ENCODE measurements around the gene NFRKB. TPM values are rescaled to one million over a fixed set of nuclear protein-coding genes. Genes with fewer than 3 reads are reported as not detected.

NFRKB gene
- 10.8 and 17.7 TPM in 2 replicates for total RNA-seq (2014; rRNA removed; shearing (Covaris generic); ENCODE audit: low replicate concordance)

DNA sequence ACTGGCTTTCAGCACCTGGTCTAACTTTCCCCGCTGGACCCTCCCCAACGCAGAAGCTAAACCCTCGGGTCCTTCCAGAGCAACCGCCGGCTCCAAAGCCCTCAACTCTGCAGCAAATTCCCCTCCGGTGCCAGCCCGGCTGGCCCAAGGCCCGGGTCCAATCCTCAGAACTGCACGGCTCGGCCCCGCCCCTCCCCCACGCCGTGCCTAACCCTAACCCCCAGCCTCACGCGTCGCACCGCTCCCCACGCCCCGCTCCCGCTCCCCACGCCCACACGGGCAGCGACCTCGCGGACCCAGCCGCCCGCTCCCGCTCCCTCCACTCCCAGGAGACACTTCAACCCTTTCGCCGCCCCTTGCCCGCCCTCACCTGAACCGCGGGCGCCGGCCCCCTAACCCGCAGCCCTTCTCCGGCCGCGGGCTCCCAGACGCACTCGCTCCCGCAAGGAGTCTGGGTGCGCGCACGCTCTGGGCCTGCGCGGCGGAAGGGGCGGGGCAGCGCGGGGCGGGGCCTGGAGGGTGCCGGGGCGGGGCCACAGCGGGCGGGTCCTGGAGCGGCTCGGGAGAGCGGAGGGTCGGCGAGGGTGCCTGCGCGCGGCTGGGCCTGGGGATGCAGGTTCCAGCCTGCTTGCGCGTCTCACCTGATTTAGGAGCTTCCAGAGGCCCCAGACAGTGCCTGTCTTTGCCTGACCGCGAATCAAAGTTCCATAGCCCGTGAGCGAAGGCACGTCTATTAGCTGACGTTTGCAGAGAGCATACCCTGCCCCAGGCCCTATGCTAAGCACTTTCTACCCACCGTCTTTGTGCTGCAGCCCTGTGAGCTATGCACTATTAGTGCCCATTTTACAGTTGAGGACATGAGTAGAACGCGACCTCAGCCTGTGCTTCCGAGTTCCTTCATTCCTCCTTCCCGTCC is at the start of gene NFRKB:
Gene NFRKB, minus strand, starts transcription at position 453 of the 916 bp plus-strand sequence. CDS start 2,729 bp downstream, outside the sequence.
- Histone ChIP-seq H3K9me3 (no peaks in the 10 kb centered on the region), H3K4me3 (peak within 1 kb of the TSS; percentile 93), H3K27me3 (no peaks in the 10 kb centered on the region), H3K36me3 (peaks cover 26% of the 10 kb centered on the region)
- DNase-seq: peak; percentile 77

DNA sequence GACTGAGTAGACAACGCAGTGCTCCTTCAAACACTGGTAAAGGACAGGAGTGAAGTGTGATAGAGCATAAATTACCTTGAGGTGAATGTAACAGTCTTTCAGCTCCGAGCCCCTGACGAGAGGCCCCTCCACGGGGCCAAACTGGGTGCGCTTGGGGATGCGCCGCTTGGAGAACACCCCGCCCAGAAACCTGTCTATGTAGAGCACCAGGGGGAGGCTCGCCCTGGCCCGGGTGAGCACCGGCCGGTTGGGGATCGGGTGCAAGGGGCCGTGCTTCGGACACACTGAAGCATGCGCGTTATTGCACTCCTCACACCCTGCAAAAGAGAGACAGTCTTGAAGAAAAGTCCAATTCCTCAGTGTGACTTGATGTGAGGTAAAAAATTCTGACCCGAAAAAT is 49.3 kb upstream of the NFRKB start:
- no peak overlapping the region for H3K4me3 ChIP-seq
- peaks cover 9% of the 10 kb centered on the region for H3K36me3 ChIP-seq
- H3K9me3 ChIP-seq: no peaks in the 10 kb centered on the region
- DNase-seq: no peak
- H3K27me3 ChIP-seq: no peaks in the 10 kb centered on the region

DNA sequence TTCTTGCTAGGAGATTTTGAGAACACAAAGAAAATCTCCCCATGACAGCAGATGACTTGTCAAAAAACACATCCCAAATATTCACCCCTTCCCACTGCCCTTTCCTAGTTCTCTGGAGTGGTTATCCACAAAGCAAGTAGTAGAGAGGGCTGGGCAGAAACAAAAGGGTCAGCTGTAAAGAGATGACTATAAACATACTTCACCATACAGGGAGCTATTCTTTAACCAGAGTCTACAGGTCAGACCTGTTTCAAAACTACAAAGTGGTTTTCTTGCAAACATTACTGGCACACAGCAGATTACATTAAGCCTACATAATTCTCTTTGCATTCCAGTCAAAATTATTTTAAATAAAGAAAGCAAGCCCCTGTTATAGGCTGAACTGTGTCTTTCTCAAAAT is 47.7 kb upstream of the NFRKB start:
- peaks cover 9% of the 10 kb centered on the region for H3K36me3 ChIP-seq
- no peaks in the 10 kb centered on the region for H3K9me3 ChIP-seq
- no peak for DNase-seq
- H3K4me3 ChIP-seq: no peak overlapping the region
- no peaks in the 10 kb centered on the region for H3K27me3 ChIP-seq

DNA sequence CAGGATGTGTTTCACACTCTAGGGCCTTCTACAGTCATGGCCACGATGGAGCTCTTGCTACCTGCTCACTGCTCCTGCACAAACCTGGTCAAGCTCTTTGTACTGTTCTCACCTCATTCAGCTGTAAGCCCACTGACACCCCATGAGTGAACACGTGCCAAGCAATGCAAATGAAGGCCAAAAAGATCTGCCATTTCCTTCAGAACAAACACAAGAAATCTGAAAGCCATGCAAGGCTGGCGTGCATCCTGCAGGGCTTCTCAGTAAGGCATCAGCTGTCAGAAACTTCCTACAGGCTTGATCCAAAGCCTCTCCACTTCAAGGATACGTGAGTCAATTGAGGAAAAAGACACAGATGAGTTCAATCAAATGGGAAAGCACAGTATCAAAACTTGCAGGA is 44.1 kb upstream of the NFRKB start:
- Histone ChIP-seq H3K27me3 (no peaks in the 10 kb centered on the region), H3K4me3 (no peak overlapping the region), H3K9me3 (no peaks in the 10 kb centered on the region), H3K36me3 (peaks cover 9% of the 10 kb centered on the region)
- DNase-seq: no peak

DNA sequence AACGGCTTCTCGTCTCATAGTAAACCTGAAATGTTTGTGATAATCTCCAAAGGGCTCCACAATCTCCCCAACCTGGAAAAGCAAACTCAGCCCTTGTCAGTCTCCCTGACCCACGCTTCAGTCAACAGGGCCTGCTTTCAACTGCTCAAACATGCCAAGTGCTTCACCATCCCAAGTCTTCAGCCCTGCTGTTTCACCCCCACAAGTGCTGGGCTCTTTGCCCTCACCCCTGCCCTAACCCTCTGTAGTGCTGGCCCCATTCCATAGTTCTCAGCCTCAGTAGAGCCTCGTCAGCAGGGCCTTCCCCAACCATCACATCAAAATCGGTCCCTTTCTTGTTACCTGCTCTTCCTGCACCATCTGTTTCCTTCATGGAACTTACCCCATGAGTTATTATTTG is 43.4 kb upstream of the NFRKB start:
- peaks cover 9% of the 10 kb centered on the region for H3K36me3 ChIP-seq
- DNase-seq: no peak

DNA sequence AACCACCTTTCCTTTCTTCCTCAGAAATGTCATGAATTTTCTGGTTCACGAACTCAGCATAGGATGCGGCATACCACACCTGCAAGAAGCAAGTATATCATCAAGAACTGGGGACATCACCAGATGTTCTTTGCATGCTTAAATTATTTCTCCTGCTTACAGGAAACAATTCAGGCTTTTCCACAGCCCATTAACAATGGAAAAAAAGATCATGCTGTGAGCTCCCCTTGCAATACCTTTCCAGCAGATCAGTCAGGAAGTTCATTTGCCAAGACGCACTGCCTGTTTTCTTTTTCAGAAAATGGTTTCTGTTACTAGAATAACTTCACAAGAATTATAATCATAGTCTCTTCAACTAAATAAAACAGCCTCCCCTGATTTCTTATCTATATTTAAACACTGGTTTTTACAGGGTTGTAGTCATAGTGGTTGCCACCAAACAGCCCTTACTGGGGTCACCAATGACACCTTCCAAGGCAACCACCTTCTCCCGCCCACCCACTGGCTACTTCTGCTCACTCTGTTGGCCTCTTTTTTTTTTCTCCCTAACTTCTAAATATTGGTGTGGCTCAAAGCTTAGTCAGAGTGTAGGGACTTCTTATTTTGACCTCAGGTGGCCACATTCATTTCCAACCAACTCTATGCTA is 42.3 kb upstream of the NFRKB start:
- Histone ChIP-seq H3K9me3 (no peaks in the 10 kb centered on the region), H3K36me3 (peaks cover 9% of the 10 kb centered on the region)

More for the DNA sequence above, 43.4 kb upstream of the NFRKB start:
- Histone ChIP-seq H3K9me3 (no peaks in the 10 kb centered on the region), H3K4me3 (no peak overlapping the region), H3K27me3 (no peaks in the 10 kb centered on the region)

DNA sequence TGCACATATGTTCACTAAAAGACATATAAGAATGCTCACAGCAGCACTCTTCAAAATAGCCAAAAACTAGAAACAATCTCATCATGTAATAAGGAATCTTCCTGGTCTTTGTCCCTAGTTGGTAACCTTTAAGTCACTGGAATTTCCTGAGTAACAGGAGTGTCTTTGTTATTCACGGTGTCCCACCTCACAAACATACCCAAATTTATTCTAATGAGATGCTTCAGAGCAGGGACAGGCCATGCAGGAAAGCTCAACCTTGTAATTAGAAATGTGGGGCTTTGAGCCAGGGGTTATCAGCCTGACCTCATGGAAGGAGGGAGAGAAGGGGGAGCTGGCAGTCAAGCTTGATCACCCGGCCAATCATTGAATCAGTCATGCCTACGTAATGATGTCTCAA is 40.3 kb upstream of the NFRKB start:
- DNase-seq: no peak

More for the DNA sequence above, 42.3 kb upstream of the NFRKB start:
- no peak for DNase-seq
- Histone ChIP-seq H3K4me3 (no peak overlapping the region), H3K27me3 (no peaks in the 10 kb centered on the region)

DNA sequence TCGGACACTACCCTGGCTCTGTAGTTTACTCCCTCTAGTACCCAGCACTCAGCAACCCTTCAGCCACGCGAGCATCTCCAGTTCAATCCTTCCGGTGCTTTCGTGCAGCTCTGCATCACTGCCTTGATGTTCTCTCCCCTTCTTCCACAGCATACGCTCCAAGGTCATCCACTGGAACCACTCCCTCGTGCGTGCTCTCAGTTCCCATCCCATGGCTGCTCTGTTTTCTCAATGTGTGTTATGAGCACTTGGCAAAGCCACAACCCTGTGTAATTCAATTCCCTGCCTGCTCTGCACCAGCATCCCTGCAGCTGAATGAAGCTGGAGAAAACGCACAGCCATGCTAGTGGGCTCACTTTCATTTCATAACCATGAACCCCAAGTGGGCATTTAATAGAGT is 38.5 kb upstream of the NFRKB start:
- H3K4me3 ChIP-seq: no peak overlapping the region
- H3K36me3 ChIP-seq: no peaks in the 10 kb centered on the region
- DNase-seq: no peak
- H3K27me3 ChIP-seq: no peaks in the 10 kb centered on the region
- no peaks in the 10 kb centered on the region for H3K9me3 ChIP-seq

More for the DNA sequence above, 40.3 kb upstream of the NFRKB start:
- Histone ChIP-seq H3K4me3 (no peak overlapping the region), H3K9me3 (no peaks in the 10 kb centered on the region), H3K36me3 (no peaks in the 10 kb centered on the region), H3K27me3 (no peaks in the 10 kb centered on the region)

DNA sequence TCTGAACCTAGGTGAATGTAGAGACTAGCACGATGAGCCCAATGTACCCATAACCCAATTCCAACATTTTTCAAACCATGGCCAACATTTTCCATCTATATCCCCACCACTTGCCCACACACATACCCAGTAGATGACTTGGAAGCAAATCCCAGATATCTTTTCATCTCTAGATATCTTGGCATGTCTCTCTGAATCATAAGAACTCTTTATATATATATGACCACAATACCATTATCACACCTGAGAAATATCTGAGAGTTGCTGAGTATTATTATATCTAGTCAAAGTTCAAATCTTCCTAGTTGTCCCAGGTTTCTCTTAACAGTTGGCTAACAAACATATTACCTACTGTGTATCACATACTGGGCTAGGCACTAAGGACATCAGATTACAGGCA is 37.9 kb upstream of the NFRKB start:
- no peak for DNase-seq
- no peaks in the 10 kb centered on the region for H3K9me3 ChIP-seq
- H3K4me3 ChIP-seq: no peak overlapping the region
- no peaks in the 10 kb centered on the region for H3K36me3 ChIP-seq
- no peaks in the 10 kb centered on the region for H3K27me3 ChIP-seq

DNA sequence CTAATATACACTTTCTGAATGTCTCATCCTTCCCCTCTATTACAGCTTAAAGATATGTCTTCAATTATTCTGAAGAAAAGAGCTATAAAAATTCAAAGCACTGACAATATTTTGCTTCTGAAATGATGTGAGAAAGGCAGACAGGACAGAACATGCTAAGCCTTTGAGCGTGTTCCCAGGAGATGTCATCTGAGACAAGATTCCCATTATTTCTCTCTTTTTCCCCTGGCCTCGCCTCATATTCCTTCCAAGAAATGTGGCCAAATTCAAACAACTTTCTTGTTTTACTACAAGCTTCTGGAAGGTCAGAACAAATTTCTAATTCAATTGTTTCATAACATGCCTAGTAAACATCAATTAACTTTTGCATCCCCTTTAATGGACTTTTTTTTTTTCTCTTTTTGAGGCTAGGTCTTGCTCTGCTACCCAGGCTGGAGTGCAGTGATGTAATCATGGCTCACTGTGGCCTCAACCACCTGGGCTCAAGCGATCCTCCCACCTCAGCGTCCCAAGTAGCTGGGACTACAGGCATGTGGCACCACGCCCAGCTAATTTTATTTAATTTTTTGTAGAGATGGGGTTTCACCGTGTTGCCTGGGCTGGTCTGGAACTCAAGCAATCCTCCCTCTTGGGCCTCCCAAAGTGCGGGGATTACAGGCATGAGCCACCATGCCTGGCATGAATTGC is 37.1 kb upstream of the NFRKB start:
- Histone ChIP-seq H3K36me3 (no peaks in the 10 kb centered on the region), H3K9me3 (no peaks in the 10 kb centered on the region)
- DNase-seq: no peak

DNA sequence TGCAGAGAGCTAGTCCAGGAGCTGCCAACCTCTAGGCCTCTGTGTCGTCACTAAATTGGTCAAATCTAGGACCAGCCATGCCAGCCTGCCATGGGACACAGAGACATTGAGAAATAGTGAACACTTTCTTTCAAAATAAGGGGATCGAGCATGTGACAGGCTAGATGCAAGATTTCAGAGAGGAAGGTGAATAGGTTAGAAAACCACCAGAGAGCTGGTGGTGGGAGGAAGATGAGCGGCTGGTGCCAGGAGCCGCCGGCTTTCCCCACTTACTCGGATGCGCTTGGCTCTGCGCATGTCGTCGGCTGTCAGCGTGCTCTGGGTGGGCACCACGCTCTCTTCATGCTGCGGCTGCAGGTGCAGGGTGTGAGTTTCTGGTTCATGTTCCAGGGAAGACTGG is 35.4 kb upstream of the NFRKB start:
- H3K9me3 ChIP-seq: no peaks in the 10 kb centered on the region
- DNase-seq: no peak
- H3K36me3 ChIP-seq: no peaks in the 10 kb centered on the region
- H3K27me3 ChIP-seq: no peaks in the 10 kb centered on the region
- H3K4me3 ChIP-seq: no peak overlapping the region

More for the DNA sequence above, 37.1 kb upstream of the NFRKB start:
- Histone ChIP-seq H3K4me3 (no peak overlapping the region), H3K27me3 (no peaks in the 10 kb centered on the region)

DNA sequence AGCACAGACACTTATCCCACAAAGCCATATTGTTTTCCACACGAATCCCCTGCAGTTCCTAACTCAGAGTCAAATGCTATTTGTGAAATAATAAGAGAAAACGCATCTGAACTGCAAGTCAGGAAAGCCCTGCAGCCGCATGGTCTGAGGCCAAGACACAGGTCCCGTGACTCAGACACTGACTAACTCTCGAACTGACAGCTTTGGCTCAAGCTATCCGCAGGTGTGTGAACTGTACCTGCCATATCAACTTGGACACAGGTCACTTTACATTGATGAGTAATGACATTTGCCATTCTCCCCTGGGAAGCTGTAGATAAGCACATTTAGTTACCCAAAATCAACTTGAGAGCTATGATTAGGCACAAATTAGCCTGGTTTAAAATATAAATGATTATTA is 34.9 kb upstream of the NFRKB start:
- H3K9me3 ChIP-seq: no peaks in the 10 kb centered on the region
- no peak overlapping the region for H3K4me3 ChIP-seq
- DNase-seq: no peak

DNA sequence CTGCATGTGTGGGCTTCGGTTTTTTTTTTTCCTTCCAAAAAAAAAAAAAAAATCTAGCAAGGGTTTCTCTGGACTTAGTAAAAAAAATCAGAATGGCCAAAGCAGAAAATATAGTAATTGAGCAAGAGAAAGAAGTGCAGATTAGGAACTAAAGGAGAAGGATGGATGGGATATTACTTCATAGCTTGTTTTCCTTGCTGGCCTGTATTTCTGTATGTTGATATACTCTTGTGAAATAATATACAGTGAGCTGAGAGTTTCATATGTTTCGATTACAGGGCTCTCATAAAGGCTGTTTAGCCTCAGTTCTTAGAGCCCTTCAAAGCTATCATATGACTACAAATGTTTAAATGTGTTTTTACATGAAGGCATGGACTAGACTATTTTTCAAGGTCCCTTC is 34.3 kb upstream of the NFRKB start:
- Histone ChIP-seq H3K27me3 (no peaks in the 10 kb centered on the region), H3K4me3 (no peak overlapping the region), H3K9me3 (no peaks in the 10 kb centered on the region), H3K36me3 (no peaks in the 10 kb centered on the region)
- no peak for DNase-seq

More for the DNA sequence above, 34.9 kb upstream of the NFRKB start:
- no peaks in the 10 kb centered on the region for H3K27me3 ChIP-seq
- H3K36me3 ChIP-seq: no peaks in the 10 kb centered on the region

DNA sequence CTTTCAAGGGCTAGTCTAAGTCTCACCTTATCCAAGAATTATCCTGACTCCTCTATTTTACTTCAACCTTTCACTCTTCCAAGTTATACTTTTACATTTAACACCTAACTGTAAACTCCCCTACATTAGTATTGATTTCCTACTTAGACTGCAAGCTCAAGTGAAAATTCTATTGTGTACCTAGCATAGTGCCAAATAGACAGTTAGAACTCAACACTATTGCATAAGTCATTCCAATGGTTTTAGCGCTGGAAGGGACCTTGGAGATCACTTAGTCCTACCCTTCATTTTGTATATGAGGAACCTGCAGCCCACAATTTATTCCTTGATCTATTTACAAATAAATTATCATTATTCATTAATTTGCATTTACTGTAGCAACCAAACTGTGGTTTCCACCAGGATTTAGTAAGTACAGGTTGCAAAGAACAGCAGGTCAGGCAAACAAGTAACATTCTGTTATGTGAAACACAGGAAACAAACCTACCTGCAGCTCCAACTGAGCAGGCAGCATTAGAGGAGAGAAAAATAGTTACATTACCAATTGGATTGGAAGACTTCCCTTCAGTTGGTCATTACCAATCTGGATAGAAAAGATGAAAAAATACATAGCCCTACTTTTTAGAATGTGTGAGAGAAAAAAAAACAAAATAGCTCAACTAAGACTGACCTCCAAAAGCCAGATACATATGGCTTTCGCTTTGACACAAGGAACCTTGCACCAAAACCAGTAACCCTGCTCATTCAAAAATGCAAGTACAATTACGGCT is 33.7 kb upstream of the NFRKB start:
- Histone ChIP-seq H3K4me3 (no peak overlapping the region), H3K9me3 (no peaks in the 10 kb centered on the region), H3K27me3 (no peaks in the 10 kb centered on the region), H3K36me3 (no peaks in the 10 kb centered on the region)
- no peak for DNase-seq

DNA sequence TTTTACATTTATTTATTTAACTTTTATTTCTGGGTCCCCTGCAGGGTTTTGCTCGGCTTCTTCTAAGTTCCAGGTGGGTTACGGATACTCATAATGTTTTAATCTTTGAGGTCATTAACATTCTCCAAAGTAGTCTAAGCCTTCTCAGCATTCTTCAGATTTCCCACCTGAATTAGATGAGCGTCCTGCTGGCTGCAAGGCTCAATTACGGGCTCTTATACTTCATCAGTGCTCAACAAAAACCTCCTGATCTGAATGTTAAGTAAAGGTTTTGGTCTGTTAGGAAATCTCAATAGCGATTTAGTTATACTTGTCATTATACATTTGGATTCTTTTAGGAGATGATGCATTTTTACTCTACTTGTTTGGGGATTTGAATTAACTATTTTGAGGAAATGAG is 27.3 kb upstream of the NFRKB start:
- no peak overlapping the region for H3K4me3 ChIP-seq
- H3K36me3 ChIP-seq: peaks cover 10% of the 10 kb centered on the region
- H3K27me3 ChIP-seq: no peaks in the 10 kb centered on the region
- no peaks in the 10 kb centered on the region for H3K9me3 ChIP-seq
- no peak for DNase-seq

DNA sequence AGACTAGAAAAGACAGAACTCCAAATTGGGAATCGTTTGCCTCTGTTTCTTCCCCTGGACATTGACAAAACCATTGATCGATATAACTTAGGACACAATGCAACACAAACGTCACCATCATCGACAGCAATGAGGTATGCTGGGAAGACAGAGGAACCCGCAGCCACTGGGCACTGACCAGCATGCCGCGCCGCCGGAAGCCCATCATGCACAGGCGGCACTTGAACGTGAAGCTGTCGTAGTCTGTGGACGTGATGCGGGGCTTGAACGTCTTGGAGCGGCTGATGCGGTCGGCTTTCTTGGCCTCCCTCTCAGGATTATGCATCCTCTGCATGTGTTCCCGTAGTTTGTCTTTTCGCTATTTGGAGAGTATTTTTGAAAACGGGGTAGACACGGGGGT is 23.0 kb upstream of the NFRKB start:
- Histone ChIP-seq H3K27me3 (no peaks in the 10 kb centered on the region), H3K4me3 (no peak overlapping the region), H3K9me3 (no peaks in the 10 kb centered on the region), H3K36me3 (peaks cover 27% of the 10 kb centered on the region)
- DNase-seq: no peak
